ENCODE results near the gene UCKL1. TPM values are rescaled to one million over a fixed set of nuclear protein-coding genes. Genes with fewer than 3 reads are reported as not detected.
"Not testable (repeated sequence)": the region's sequence is repeated elsewhere in the genome, so short reads cannot be mapped to it uniquely, and the experiment has no call there.

Gene UCKL1
- total RNA-seq, 2 experiments from 2014 or later: 41.3 to 46.1 TPM

GRCh38 chr20:63961664-63962425, 5.6 kb upstream of the UCKL1 start:
- no peak for TF ChIP-seq CTCF (IDR thresholded peaks at IDR 0.05)
- ATAC-seq (ENCODE audit: poor library complexity): no peak
- peaks cover 13% of the 10 kb centered on the region for H3K4me1 ChIP-seq (ENCODE audit: insufficient read depth, low read length)
- peaks cover 46% of the 10 kb centered on the region for H3K36me3 ChIP-seq (ENCODE audit: insufficient read depth, low read length)
- peaks cover 0 to 21% of the 10 kb centered on the region in 2 experiments for H3K9me3 ChIP-seq (ENCODE audit: control insufficient read depth in 1 of 2, insufficient read depth in 1 of 2, low read length in 2 of 2)
- H3K4me1 Mint-ChIP-seq (ENCODE audit: low read depth): peaks cover 12% of the 10 kb centered on the region
- H3K9me3 Mint-ChIP-seq: no peaks in the 10 kb centered on the region
- H3K27ac ChIP-seq (ENCODE audit: low read depth in 1 of 2, low read length in 2 of 2): no peak overlapping the region
- H3K4me3 Mint-ChIP-seq: no peak overlapping the region
- DNase-seq: no peak
- H3K4me3 ChIP-seq (ENCODE audit: low read length): no peak overlapping the region
- H3K27me3 Mint-ChIP-seq: no peaks in the 10 kb centered on the region
- intact Hi-C loops (cut with DNase I, micrococcal nuclease): no loop called here
- H3K27me3 ChIP-seq (ENCODE audit: control insufficient read depth in 1 of 2, insufficient read depth in 2 of 2, low read length in 2 of 2): no peaks in the 10 kb centered on the region
- H3K36me3 Mint-ChIP-seq (ENCODE audit: low read depth): peaks cover 29% of the 10 kb centered on the region
- ChIA-PET POLR2A (interaction anchor here (1.1 kb wide), 1 partner anchor 18 kb away, joined by 3 read pairs; the partner anchor contains the start of gene SAMD10), CTCF (interaction anchor here (0.6 kb wide), 1 partner anchor 1106 kb away, joined by 4 read pairs; no protein-coding TSS in a partner anchor)
- H3K27ac Mint-ChIP-seq: no peak overlapping the region

GRCh38 chr20:63960654-63961621, 4.7 kb upstream of the UCKL1 start:
- H3K27me3 ChIP-seq (ENCODE audit: control insufficient read depth in 1 of 2, insufficient read depth in 2 of 2, low read length in 2 of 2); H3K27me3 Mint-ChIP-seq; H3K9me3 Mint-ChIP-seq; POLR2A ChIA-PET; H3K4me3 Mint-ChIP-seq; intact Hi-C loops (cut with DNase I, micrococcal nuclease); H3K27ac ChIP-seq (ENCODE audit: low read depth in 1 of 2, low read length in 2 of 2); DNase-seq; ATAC-seq (ENCODE audit: poor library complexity); H3K4me3 ChIP-seq (ENCODE audit: low read length); H3K27ac Mint-ChIP-seq: not testable (repeated sequence)
- CTCF ChIA-PET: interaction anchor here (0.6 kb wide), 1 partner anchor 1105 kb away, joined by 4 read pairs; no protein-coding TSS in a partner anchor
- Mint-ChIP-seq H3K4me1 (ENCODE audit: low read depth) (peaks cover 17% of the 10 kb centered on the region), H3K36me3 (ENCODE audit: low read depth) (peaks cover 26% of the 10 kb centered on the region)
- peaks cover 0 to 12% of the 10 kb centered on the region in 2 experiments for H3K9me3 ChIP-seq (ENCODE audit: control insufficient read depth in 1 of 2, insufficient read depth in 1 of 2, low read length in 2 of 2)
- peaks cover 18% of the 10 kb centered on the region for H3K4me1 ChIP-seq (ENCODE audit: insufficient read depth, low read length)
- peaks cover 40% of the 10 kb centered on the region for H3K36me3 ChIP-seq (ENCODE audit: insufficient read depth, low read length)

- no peaks in the 10 kb centered on the region for H3K27me3 Mint-ChIP-seq
- CTCF ChIA-PET: interaction anchor here (1.3 kb wide), 1 partner anchor 20 kb away, joined by 4 read pairs; the partner anchor contains the start of gene SAMD10
- H3K4me3 Mint-ChIP-seq: no peak overlapping the region
- Histone ChIP-seq H3K9me3 (ENCODE audit: control insufficient read depth in 1 of 2, insufficient read depth in 1 of 2, low read length in 2 of 2) (peaks cover 0 to 9% of the 10 kb centered on the region in 2 experiments), H3K27me3 (ENCODE audit: control insufficient read depth in 1 of 2, insufficient read depth in 2 of 2, low read length in 2 of 2) (no peaks in the 10 kb centered on the region), H3K27ac (ENCODE audit: low read depth in 1 of 2, low read length in 2 of 2) (no peak overlapping the region), H3K4me3 (ENCODE audit: low read length) (no peak overlapping the region), H3K36me3 (ENCODE audit: insufficient read depth, low read length) (peaks cover 40% of the 10 kb centered on the region), H3K4me1 (ENCODE audit: insufficient read depth, low read length) (peaks cover 30% of the 10 kb centered on the region)
- ATAC-seq (ENCODE audit: poor library complexity) (no peak), DNase-seq (no peak)
- peaks cover 25% of the 10 kb centered on the region for H3K36me3 Mint-ChIP-seq (ENCODE audit: low read depth)
- H3K27ac Mint-ChIP-seq: no peak overlapping the region
- H3K4me1 Mint-ChIP-seq (ENCODE audit: low read depth): peaks cover 24% of the 10 kb centered on the region
- POLR2A ChIA-PET: no interaction called here
- TF ChIP-seq CTCF (IDR thresholded peaks at IDR 0.05): no peak
- intact Hi-C loops (cut with DNase I, micrococcal nuclease): loop anchor here in 1 of 2 experiments (5.0 kb wide), 1 partner anchor 252 kb away; the partner anchor contains the start of genes ARFRP1 and ZGPAT
- no peaks in the 10 kb centered on the region for H3K9me3 Mint-ChIP-seq
Measured at GRCh38 chr20:63959699-63960075, 3.5 kb upstream of the UCKL1 start.

Data from CD4-positive, alpha-beta T cell (primary cell).